Neuronal stem cell (in vitro differentiated cells): Measurements from ENCODE around the gene PSD4.

Source experiments
- DNase-seq: peaks from one replicate; pipeline ENCODE4 v3.0.0-alpha.2; 2013; ENCODE audit warnings: low spot score
- H2AFZ ChIP-seq: one replicate; pipeline ENCODE4 v1.6.1; 2013; ENCODE audit warnings: mild to moderate bottlenecking, low read length, inconsistent platforms
- H2AK5ac ChIP-seq: 2 replicates; pipeline ENCODE4 v1.6.1; 2013; ENCODE audit warnings: low read depth, mild to moderate bottlenecking, inconsistent platforms, low read length, moderate library complexity, mixed read lengths
- H2BK120ac ChIP-seq: 2 replicates; pipeline ENCODE4 v1.6.1; 2013; ENCODE audit warnings: low read depth, mild to moderate bottlenecking, inconsistent platforms, low read length, moderate library complexity, mixed read lengths
- H2BK12ac ChIP-seq: one replicate; pipeline ENCODE4 v1.6.1; 2013; ENCODE audit warnings: low read length, inconsistent platforms
- H2BK15ac ChIP-seq: 2 replicates; pipeline ENCODE4 v1.6.1; 2013; ENCODE audit warnings: mild to moderate bottlenecking, low read length, inconsistent platforms, mixed read lengths
- H2BK5ac ChIP-seq: one replicate; pipeline ENCODE4 v1.6.1; 2013; ENCODE audit warnings: inconsistent platforms, mild to moderate bottlenecking, low read length, moderate library complexity
- H3K14ac ChIP-seq: one replicate; pipeline ENCODE4 v1.6.1; 2013; ENCODE audit warnings: low read length, inconsistent platforms
- H3K18ac ChIP-seq: 2 replicates; pipeline ENCODE4 v1.6.1; 2013; ENCODE audit warnings: low read length, inconsistent platforms
- H3K23ac ChIP-seq: 2 replicates; pipeline ENCODE4 v1.6.1; 2013; ENCODE audit warnings: low read depth, mild to moderate bottlenecking, mixed read lengths, low read length, inconsistent platforms; ENCODE audit not compliant: poor library complexity
- H3K27ac ChIP-seq: replicated peaks from 3 replicates; pipeline ENCODE4 v1.5.1; 2013; ENCODE audit warnings: low read length, inconsistent platforms
- H3K27me3 ChIP-seq, 3 experiments: 2 replicates each; pipeline ENCODE4 v1.6.1; 2013; ENCODE audit warnings: low read length in 3 of 3, mild to moderate bottlenecking in 2 of 3, inconsistent platforms in 1 of 3, low read depth in 1 of 3, mixed read lengths in 1 of 3, moderate library complexity in 1 of 3; ENCODE audit not compliant: control insufficient read depth in 3 of 3, insufficient read depth in 3 of 3
- H3K36me3 ChIP-seq, 2 donors: replicated peaks in 1 of 2; 2 replicates each; pipeline ENCODE4 v1.6.1; 2013; ENCODE audit warnings: low read length in 2 of 2; ENCODE audit not compliant: control insufficient read depth in 2 of 2, insufficient read depth in 2 of 2
- H3K4ac ChIP-seq: 2 replicates; pipeline ENCODE4 v1.6.1; 2013; ENCODE audit warnings: inconsistent platforms, mild to moderate bottlenecking, low read length, moderate library complexity
- H3K4me1 ChIP-seq, 2 donors: 1 replicate in 1 of 2; 2 replicates in 1 of 2; pipeline ENCODE4 v1.6.1; 2013; ENCODE audit warnings: low read length in 2 of 2, low read depth in 1 of 2; ENCODE audit not compliant: control insufficient read depth in 2 of 2, insufficient read depth in 1 of 2
- H3K4me2 ChIP-seq: one replicate; pipeline ENCODE4 v1.6.1; 2013; ENCODE audit warnings: mild to moderate bottlenecking, low read length, inconsistent platforms; ENCODE audit not compliant: insufficient read depth, poor library complexity, severe bottlenecking
- H3K4me3 ChIP-seq, 2 donors: 2 replicates each; pipeline ENCODE4 v1.5.1; 2013; ENCODE audit warnings: low read length in 2 of 2, mild to moderate bottlenecking in 2 of 2, inconsistent platforms in 1 of 2, moderate library complexity in 1 of 2
- H3K79me1 ChIP-seq: one replicate; pipeline ENCODE4 v1.6.1; 2013; ENCODE audit warnings: low read depth, mild to moderate bottlenecking, inconsistent platforms, low read length, moderate library complexity
- H3K9ac ChIP-seq: one replicate; pipeline ENCODE4 v1.6.1; 2013; ENCODE audit warnings: mild to moderate bottlenecking, low read depth, low read length, inconsistent platforms; ENCODE audit not compliant: poor library complexity
- H3K9me3 ChIP-seq, 2 donors: replicated peaks in 1 of 2; 2 replicates each; pipeline versions ENCODE3 to v1.6.1; 2013; ENCODE audit warnings: low read length in 2 of 2, mild to moderate bottlenecking in 2 of 2, inconsistent platforms in 1 of 2, low read depth in 1 of 2, mixed read lengths in 1 of 2, moderate library complexity in 1 of 2; ENCODE audit not compliant: control insufficient read depth in 2 of 2, insufficient read depth in 1 of 2
- H4K8ac ChIP-seq: one replicate; pipeline ENCODE4 v1.6.1; 2013; ENCODE audit warnings: low read depth, mild to moderate bottlenecking, inconsistent platforms, low read length, moderate library complexity
- H4K91ac ChIP-seq: one replicate; pipeline ENCODE4 v1.6.1; 2013; ENCODE audit warnings: low read length, low read depth, mild to moderate bottlenecking, inconsistent platforms; ENCODE audit not compliant: poor library complexity
- WGBS, 2 donors: extraction: QIAGEN DNeasy Blood & Tissue Kit; methylation state at CpG; one replicate each; pipeline ENCODE4 v1.1.7; 2013; ENCODE audit warnings: missing lambda C conversion rate in 2 of 2, mixed read lengths in 1 of 2; ENCODE audit not compliant: insufficient read length in 2 of 2, insufficient replicate concordance in 1 of 2; ENCODE audit errors: extremely low coverage in 2 of 2; 5-methylcytosine and 5-hydroxymethylcytosine counted together

Gene PSD4

DNA sequence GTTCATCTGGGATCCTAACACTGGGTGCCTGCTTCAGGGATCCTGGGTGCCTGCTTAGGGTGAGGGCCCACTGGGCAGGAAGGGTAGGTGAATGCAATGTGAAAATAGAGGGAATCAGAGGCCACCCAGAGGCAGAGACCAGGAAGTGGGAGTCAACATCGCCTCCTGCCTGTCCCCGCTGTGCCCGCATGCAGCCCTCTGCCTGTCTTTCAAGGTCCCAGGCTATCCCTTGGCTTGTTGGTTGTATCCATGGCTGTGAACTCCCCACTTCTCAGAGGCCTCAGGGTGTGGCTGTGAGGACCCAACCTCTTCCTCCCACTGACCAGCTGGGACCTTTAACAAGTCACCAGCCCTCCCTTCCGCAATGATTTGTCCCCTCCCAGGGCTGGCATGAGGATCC is 26.5 kb downstream of the PSD4 start:
- no peak overlapping the region for H3K27ac ChIP-seq
- H3K14ac ChIP-seq, result no peak overlapping the region
- no peak overlapping the region for H2BK12ac ChIP-seq
- H3K9ac ChIP-seq, result no peak overlapping the region
- H2AFZ ChIP-seq, result no peak overlapping the region
- peak overlapping the region in 1 of 2 donors; percentile 27 for H3K4me3 ChIP-seq
- peaks cover 0 to 21% (median 16%) of the 10 kb centered on the region in 3 experiments for H3K27me3 ChIP-seq
- H3K4me1 ChIP-seq, result peaks cover 12 to 19% of the 10 kb centered on the region in 2 donors
- no peaks in the 10 kb centered on the region for H3K36me3 ChIP-seq
- DNase-seq, result no peak
- no peak overlapping the region for H3K4me2 ChIP-seq
- H3K9me3 ChIP-seq, result no peaks in the 10 kb centered on the region
- H4K91ac ChIP-seq, result no peak overlapping the region
- no peak overlapping the region for H2BK5ac ChIP-seq
- no peak overlapping the region for H2AK5ac ChIP-seq
- H3K18ac ChIP-seq, result no peak overlapping the region
- no peak overlapping the region for H2BK15ac ChIP-seq
- no peak overlapping the region for H3K23ac ChIP-seq
- no peak overlapping the region for H2BK120ac ChIP-seq
- WGBS, 2 donors, result no CpG with 5 or more reads among the region's 4 CpGs
- H3K79me1 ChIP-seq, result no peaks in the 10 kb centered on the region
- no peak overlapping the region for H4K8ac ChIP-seq
- no peak overlapping the region for H3K4ac ChIP-seq

- H3K4me3 ChIP-seq, result no peak overlapping the region
- H2BK5ac ChIP-seq, result no peak overlapping the region
- H2BK15ac ChIP-seq, result peak overlapping the region; percentile 91
- H4K91ac ChIP-seq, result no peak overlapping the region
- H2BK120ac ChIP-seq, result no peak overlapping the region
- peak overlapping the region; percentile 86 for H2AK5ac ChIP-seq
- peaks cover 0 to 19% (median 16%) of the 10 kb centered on the region in 3 experiments for H3K27me3 ChIP-seq
- peaks cover 12 to 19% of the 10 kb centered on the region in 2 donors for H3K4me1 ChIP-seq
- H3K9me3 ChIP-seq, result no peaks in the 10 kb centered on the region
- peak overlapping the region; percentile 46 for H3K23ac ChIP-seq
- H3K79me1 ChIP-seq, result no peaks in the 10 kb centered on the region
- WGBS, 2 donors, result no CpG with 5 or more reads among the region's 17 CpGs
- H3K9ac ChIP-seq, result peak overlapping the region; percentile 45
- H3K14ac ChIP-seq, result no peak overlapping the region
- no peak overlapping the region for H2AFZ ChIP-seq
- no peak overlapping the region for H3K4me2 ChIP-seq
- H4K8ac ChIP-seq, result no peak overlapping the region
- H3K4ac ChIP-seq, result no peak overlapping the region
- no peak for DNase-seq
- no peaks in the 10 kb centered on the region for H3K36me3 ChIP-seq
- H3K27ac ChIP-seq, result no peak overlapping the region
- H3K18ac ChIP-seq, result no peak overlapping the region
- H2BK12ac ChIP-seq, result no peak overlapping the region
These were observed 27.1 kb downstream of the PSD4 start for GRCh38 chr2:113200736-113201490.

DNA sequence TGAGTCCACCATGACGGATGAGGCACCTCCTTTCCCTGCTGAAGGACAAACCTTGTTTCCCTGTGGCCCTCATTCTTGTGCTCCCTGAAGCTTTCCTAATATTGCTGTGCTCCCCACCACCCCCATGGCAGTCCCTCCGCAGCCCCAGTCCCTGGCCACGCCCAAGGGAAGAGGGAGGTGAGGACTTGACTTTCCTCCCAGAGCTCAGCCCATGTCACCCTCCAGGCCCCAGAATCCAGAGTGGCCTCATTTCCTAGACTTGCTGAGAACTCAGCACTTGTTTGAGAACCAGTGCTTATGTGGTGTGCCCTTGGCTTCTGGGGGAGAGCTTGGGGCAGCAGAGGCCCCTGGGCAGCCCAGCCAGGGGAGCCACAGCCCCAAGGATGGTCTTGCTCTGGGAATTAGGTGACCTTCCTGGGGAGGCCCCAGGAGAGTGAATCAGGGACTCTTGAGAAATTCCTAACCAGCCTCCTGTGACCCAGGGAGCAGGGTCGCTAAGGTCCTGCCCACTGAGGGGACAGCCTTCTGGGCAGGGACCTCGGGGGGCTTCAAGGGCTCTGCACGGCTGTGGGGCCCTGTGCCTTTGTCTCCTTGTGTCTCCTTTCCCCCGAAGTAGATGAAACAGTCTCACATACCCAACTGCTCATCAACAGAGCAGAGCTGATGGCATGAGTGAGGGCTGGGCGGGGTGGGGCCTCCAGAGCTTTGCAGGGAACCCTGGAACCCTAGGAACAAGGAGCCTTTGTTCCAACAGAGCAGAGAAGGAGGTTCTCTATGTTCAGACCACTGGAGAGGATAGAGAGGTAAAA is 27.9 kb downstream of the PSD4 start:
- no peaks in the 10 kb centered on the region for H3K79me1 ChIP-seq

More for the DNA sequence above, 27.9 kb downstream of the PSD4 start:
- peaks cover 12 to 19% of the 10 kb centered on the region in 2 donors for H3K4me1 ChIP-seq
- H4K91ac ChIP-seq, result no peak overlapping the region
- no peak overlapping the region for H3K23ac ChIP-seq
- H3K9ac ChIP-seq, result peak overlapping the region; percentile 78
- no peaks in the 10 kb centered on the region for H3K9me3 ChIP-seq
- H2BK12ac ChIP-seq, result no peak overlapping the region
- peak overlapping the region; percentile 67 for H3K18ac ChIP-seq
- no peak overlapping the region for H3K4me2 ChIP-seq
- H3K4me3 ChIP-seq, result no peak overlapping the region
- peaks cover 0 to 16% (median 11%) of the 10 kb centered on the region in 3 experiments for H3K27me3 ChIP-seq
- H2BK120ac ChIP-seq, result no peak overlapping the region
- peak overlapping the region; percentile 91 for H2BK15ac ChIP-seq
- no CpG with 5 or more reads among the region's 8 CpGs for WGBS, 2 donors
- no peak overlapping the region for H3K27ac ChIP-seq
- peak overlapping the region; percentile 68 for H2AFZ ChIP-seq
- H2AK5ac ChIP-seq, result peak overlapping the region; percentile 86
- peak overlapping the region; percentile 9 for H3K14ac ChIP-seq
- no peak overlapping the region for H4K8ac ChIP-seq
- H3K36me3 ChIP-seq, result no peaks in the 10 kb centered on the region
- H2BK5ac ChIP-seq, result peak overlapping the region; percentile 42
- no peak for DNase-seq
- no peak overlapping the region for H3K4ac ChIP-seq
